HuH-7.5 (cell line): ENCODE measurements around the gene BRCC3.
"Not testable (repeated sequence)": the region's sequence is repeated elsewhere in the genome, so short reads cannot be mapped to it uniquely, and the experiment has no call there.

Experiments used
- DNase-seq: peaks from one replicate; pipeline ENCODE4 v3.0.0; 2011; ENCODE audit warnings: low spot score

The BRCC3 gene

DNA sequence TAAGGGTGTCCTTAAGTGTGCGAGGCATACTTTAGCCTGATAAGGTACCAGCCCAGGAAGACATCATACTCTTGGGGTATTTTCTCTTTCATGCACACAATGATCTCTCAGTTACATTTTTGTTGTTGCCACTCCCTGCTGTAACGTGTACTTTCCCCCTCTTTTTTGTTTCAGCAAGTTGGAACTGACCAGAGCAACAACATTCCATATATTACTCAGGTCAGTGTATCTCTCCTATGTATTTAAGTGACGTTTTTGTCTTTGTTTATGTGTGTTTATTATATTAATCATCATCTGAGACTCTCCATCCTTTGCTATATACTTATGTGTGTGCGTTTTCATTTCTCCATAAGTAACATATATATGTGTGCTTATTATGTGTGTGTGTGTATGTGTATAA is 73.6 kb downstream of the BRCC3 start:
- no peak for DNase-seq

DNA sequence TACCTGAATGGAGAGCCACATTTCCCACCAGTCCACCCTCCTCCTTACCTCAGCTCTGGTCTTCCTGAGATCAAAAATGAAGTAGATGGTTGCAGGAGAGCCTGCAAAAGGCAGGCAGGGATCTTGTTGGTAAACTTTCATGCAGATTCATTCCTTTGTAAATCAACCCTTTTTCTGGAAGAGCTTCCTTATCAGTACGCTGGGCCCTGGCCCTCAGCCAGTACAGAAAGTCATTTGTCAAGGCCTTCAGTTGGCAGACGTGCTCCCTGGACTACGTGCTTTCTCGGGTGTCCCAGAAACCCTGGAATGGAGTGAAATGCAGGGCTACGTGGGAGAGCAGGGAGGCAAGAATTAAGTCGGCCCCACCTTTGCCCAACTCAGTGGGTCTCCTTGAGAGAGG is 76.3 kb downstream of the BRCC3 start:
- DNase-seq = not testable (repeated sequence)

DNA sequence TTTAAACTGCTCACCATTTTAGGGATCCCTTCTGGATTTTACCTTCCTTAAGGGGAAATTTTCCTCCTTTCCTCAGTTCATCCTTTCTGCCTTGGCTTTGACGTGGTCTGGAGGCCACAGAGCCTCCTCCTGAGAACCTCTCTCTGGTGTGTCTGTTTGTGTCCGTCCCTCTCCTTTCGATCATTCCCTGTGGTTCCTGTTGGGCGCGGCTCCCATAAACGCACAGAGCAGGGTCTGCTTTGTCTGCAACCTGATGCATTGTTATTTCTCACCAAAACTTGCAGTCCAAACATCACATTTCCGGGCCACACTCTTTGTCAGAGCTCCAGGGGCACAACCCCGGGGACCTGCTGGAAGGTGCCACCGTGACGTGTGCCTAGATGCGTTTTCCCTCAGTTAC is 76.9 kb downstream of the BRCC3 start:
- not testable (repeated sequence) for DNase-seq

DNA sequence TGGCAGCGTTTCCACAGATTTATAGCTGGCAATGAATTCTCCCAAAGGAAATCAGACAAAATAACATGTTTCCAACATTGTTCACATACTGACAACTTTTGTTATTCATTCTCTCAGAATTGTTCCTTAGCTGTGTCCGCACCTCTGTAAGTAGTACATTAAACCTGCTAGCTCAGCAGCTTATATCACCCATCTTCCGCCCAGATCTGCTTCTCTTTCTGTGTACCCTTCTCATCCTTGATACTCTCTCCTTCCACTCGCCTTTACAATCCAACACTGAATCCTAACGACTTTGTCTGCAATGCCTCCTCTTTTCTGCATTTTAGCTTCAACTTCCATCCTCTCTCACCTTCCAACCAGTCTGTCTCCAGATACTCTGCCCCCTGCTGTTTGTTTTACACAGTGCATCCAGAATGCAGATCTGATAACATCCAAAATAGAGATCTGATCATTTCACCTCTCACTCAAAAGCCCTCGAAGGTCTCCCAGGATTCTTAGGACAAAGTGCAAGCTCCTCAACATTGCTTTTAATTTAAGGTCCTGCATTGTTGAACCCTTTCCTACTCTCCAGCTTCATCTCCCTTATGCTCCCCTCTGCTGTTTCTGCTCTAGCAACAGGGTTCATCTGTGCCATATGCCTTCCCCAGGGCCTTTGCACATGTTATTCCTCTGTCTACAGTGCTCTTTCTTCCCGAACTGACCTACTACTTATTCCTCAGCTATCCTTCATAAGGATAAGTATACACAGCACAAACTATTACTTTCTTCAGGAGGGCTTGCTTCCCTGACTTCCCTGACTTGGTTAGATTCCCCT is 77.6 kb downstream of the BRCC3 start:
- DNase-seq = no peak

DNA sequence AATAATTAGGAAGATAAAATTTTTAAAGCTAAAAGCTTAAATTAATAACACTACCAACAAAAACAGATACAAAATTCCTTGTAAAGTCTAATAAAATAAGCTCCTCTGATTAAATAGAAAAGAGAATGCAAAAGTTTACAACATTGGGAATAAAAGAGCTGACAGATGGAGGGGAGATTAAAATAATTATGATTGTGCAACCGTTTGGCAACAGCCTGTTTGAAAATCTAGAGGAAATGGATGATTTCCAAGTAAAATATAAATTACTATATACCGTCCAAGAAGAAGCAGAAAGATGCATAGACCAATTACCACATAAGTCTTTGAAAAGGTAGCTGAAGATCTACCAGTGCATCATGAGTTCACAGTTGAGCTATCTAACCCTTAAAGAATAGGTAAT is 98.6 kb downstream of the BRCC3 start:
- no peak for DNase-seq
